HUES6 (cell line): ENCODE measurements around the gene PDSS1.
"Not testable (repeated sequence)": the region's sequence is repeated elsewhere in the genome, so short reads cannot be mapped to it uniquely, and the experiment has no call there.

ENCODE experiments used
- H3K27ac ChIP-seq: 2 replicates; pipeline ENCODE4 v1.7.0; 2013; ENCODE audit warnings: low read depth, mild to moderate bottlenecking, low read length, inconsistent platforms
- H3K27me3 ChIP-seq: 2 replicates; pipeline ENCODE4 v1.6.1; 2013; ENCODE audit warnings: low read length; ENCODE audit not compliant: control insufficient read depth, insufficient read depth
- H3K36me3 ChIP-seq: 2 replicates; pipeline ENCODE4 v1.6.1; 2013; ENCODE audit warnings: low read length; ENCODE audit not compliant: control insufficient read depth, insufficient read depth
- H3K4me1 ChIP-seq: 2 replicates; pipeline ENCODE4 v1.6.1; 2013; ENCODE audit warnings: low read length; ENCODE audit not compliant: control insufficient read depth, insufficient read depth
- H3K4me3 ChIP-seq: 2 replicates; pipeline ENCODE4 v1.5.1; 2013; ENCODE audit warnings: low read depth, low read length
- H3K9ac ChIP-seq: one replicate; pipeline ENCODE4 v1.6.1; 2013; ENCODE audit warnings: mild to moderate bottlenecking, low read length
- H3K9me3 ChIP-seq: 2 replicates; pipeline ENCODE4 v1.6.1; 2013; ENCODE audit warnings: low read depth, low read length; ENCODE audit not compliant: control insufficient read depth, insufficient read depth

PDSS1 gene

GRCh38 chr10:26681076-26681475, 16.4 kb upstream of the PDSS1 start:
- no peak overlapping the region for H3K27ac ChIP-seq

GRCh38 chr10:26681971-26682370, 15.5 kb upstream of the PDSS1 start:
- not testable (repeated sequence) for H3K9ac ChIP-seq, H3K4me1 ChIP-seq, H3K4me3 ChIP-seq, H3K27me3 ChIP-seq, H3K9me3 ChIP-seq, H3K27ac ChIP-seq, H3K36me3 ChIP-seq

More at GRCh38 chr10:26681076-26681475, 16.4 kb upstream of the PDSS1 start:
- no peak overlapping the region for H3K9ac ChIP-seq
- H3K4me3 ChIP-seq = no peak overlapping the region
- no peaks in the 10 kb centered on the region for H3K4me1 ChIP-seq
- H3K27me3 ChIP-seq = no peaks in the 10 kb centered on the region
- H3K36me3 ChIP-seq = no peaks in the 10 kb centered on the region
- no peaks in the 10 kb centered on the region for H3K9me3 ChIP-seq

GRCh38 chr10:26682931-26683330, 14.6 kb upstream of the PDSS1 start:
- Histone ChIP-seq H3K27me3 (no peaks in the 10 kb centered on the region), H3K4me1 (no peaks in the 10 kb centered on the region), H3K9ac (no peak overlapping the region), H3K9me3 (no peaks in the 10 kb centered on the region), H3K27ac (no peak overlapping the region), H3K4me3 (no peak overlapping the region), H3K36me3 (no peaks in the 10 kb centered on the region)

GRCh38 chr10:26684667-26685264, 12.7 kb upstream of the PDSS1 start:
- H3K9ac ChIP-seq, H3K4me3 ChIP-seq, H3K36me3 ChIP-seq, H3K27ac ChIP-seq, H3K27me3 ChIP-seq, H3K9me3 ChIP-seq, H3K4me1 ChIP-seq: not testable (repeated sequence)

GRCh38 chr10:26685441-26685840, 12.1 kb upstream of the PDSS1 start:
- H3K9ac ChIP-seq = no peak overlapping the region
- H3K27me3 ChIP-seq = no peaks in the 10 kb centered on the region
- H3K4me3 ChIP-seq = no peak overlapping the region
- no peaks in the 10 kb centered on the region for H3K4me1 ChIP-seq
- H3K9me3 ChIP-seq = no peaks in the 10 kb centered on the region
- H3K36me3 ChIP-seq = no peaks in the 10 kb centered on the region
- no peak overlapping the region for H3K27ac ChIP-seq

GRCh38 chr10:26689399-26689798, 8.1 kb upstream of the PDSS1 start:
- H3K27ac ChIP-seq = no peak overlapping the region
- no peaks in the 10 kb centered on the region for H3K4me1 ChIP-seq
- H3K9me3 ChIP-seq = no peaks in the 10 kb centered on the region
- H3K27me3 ChIP-seq = no peaks in the 10 kb centered on the region
- no peak overlapping the region for H3K9ac ChIP-seq
- no peak overlapping the region for H3K4me3 ChIP-seq
- H3K36me3 ChIP-seq = no peaks in the 10 kb centered on the region

GRCh38 chr10:26690731-26691475, 6.6 kb upstream of the PDSS1 start:
- H3K36me3 ChIP-seq = no peaks in the 10 kb centered on the region
- no peaks in the 10 kb centered on the region for H3K4me1 ChIP-seq
- no peak overlapping the region for H3K27ac ChIP-seq
- H3K27me3 ChIP-seq = no peaks in the 10 kb centered on the region
- no peak overlapping the region for H3K9ac ChIP-seq
- H3K9me3 ChIP-seq = no peaks in the 10 kb centered on the region
- no peak overlapping the region for H3K4me3 ChIP-seq

GRCh38 chr10:26694536-26694935, 3.0 kb upstream of the PDSS1 start:
- not testable (repeated sequence) for H3K27ac ChIP-seq, H3K9me3 ChIP-seq, H3K27me3 ChIP-seq, H3K4me1 ChIP-seq, H3K4me3 ChIP-seq, H3K9ac ChIP-seq, H3K36me3 ChIP-seq

- peaks cover 10% of the 10 kb centered on the region; the same call in 1 of the 2 replicates for H3K9me3 ChIP-seq
- H3K4me3 ChIP-seq = peak overlapping the region; percentile 96
- no peaks in the 10 kb centered on the region for H3K27me3 ChIP-seq
- peak overlapping the region; percentile 81; the same call in 1 of the 2 replicates for H3K27ac ChIP-seq
- H3K9ac ChIP-seq = peak overlapping the region; percentile 84
- H3K4me1 ChIP-seq = no peaks in the 10 kb centered on the region; the same call in 1 of the 2 replicates
- H3K36me3 ChIP-seq = peaks cover 8% of the 10 kb centered on the region
These were observed 727 bp upstream of the PDSS1 start for GRCh38 chr10:26696786-26697162.

- Histone ChIP-seq H3K27me3 (no peaks in the 10 kb centered on the region), H3K36me3 (peaks cover 20% of the 10 kb centered on the region), H3K4me3 (peak overlapping the region; percentile 96), H3K9me3 (peaks cover 11% of the 10 kb centered on the region; the same call in 1 of the 2 replicates), H3K9ac (peak overlapping the region; percentile 84), H3K4me1 (no peaks in the 10 kb centered on the region; the same call in 1 of the 2 replicates), H3K27ac (peak overlapping the region; percentile 81; the same call in 1 of the 2 replicates)
These were observed 564 bp downstream of the PDSS1 start for GRCh38 chr10:26697922-26698608.

- Histone ChIP-seq H3K27ac (no peak overlapping the region), H3K9ac (no peak overlapping the region), H3K27me3 (no peaks in the 10 kb centered on the region), H3K36me3 (peaks cover 21% of the 10 kb centered on the region), H3K9me3 (peaks cover 11% of the 10 kb centered on the region; the same call in 1 of the 2 replicates), H3K4me3 (peak overlapping the region; percentile 96; the same call in 1 of the 2 replicates), H3K4me1 (no peaks in the 10 kb centered on the region; the same call in 1 of the 2 replicates)
These were observed 1.4 kb downstream of the PDSS1 start for GRCh38 chr10:26698909-26699308.
